Measurements from ENCODE around the gene PHLPP1.

The PHLPP1 gene

GRCh38 chr18:62759704-62760402 is 44.5 kb downstream of the PHLPP1 start:
- peaks cover 13% of the 10 kb centered on the region for H3K4me1 ChIP-seq (ENCODE audit: control insufficient read depth, insufficient read depth, low read length)
- H3K9me3 ChIP-seq (ENCODE audit: control insufficient read depth, insufficient read depth, low read length) = no peaks in the 10 kb centered on the region
- no CpG with 5 or more reads among the region's 5 CpGs for WGBS (ENCODE audit: insufficient coverage, insufficient read length)
- no peak overlapping the region for H3K4me3 ChIP-seq (ENCODE audit: low read length)
- DNase-seq (ENCODE audit: low read depth, low spot score) = no peak
- no peak overlapping the region for H3K27ac ChIP-seq (ENCODE audit: low read length)
- H3K27me3 ChIP-seq (ENCODE audit: control insufficient read depth, insufficient read depth, low read length) = no peaks in the 10 kb centered on the region
- no peaks in the 10 kb centered on the region for H3K36me3 ChIP-seq (ENCODE audit: control insufficient read depth, insufficient read depth, low read length)

- H3K4me3 ChIP-seq (ENCODE audit: low read length) = no peak overlapping the region
- H3K9me3 ChIP-seq (ENCODE audit: control insufficient read depth, insufficient read depth, low read length) = no peaks in the 10 kb centered on the region
- H3K4me1 ChIP-seq (ENCODE audit: control insufficient read depth, insufficient read depth, low read length) = peaks cover 12% of the 10 kb centered on the region
- H3K27ac ChIP-seq (ENCODE audit: low read length) = no peak overlapping the region
- DNase-seq (ENCODE audit: low read depth, low spot score) = no peak
- no peaks in the 10 kb centered on the region for H3K36me3 ChIP-seq (ENCODE audit: control insufficient read depth, insufficient read depth, low read length)
- H3K27me3 ChIP-seq (ENCODE audit: control insufficient read depth, insufficient read depth, low read length) = no peaks in the 10 kb centered on the region
- no CpG with 5 or more reads among the region's 5 CpGs for WGBS (ENCODE audit: insufficient coverage, insufficient read length)
Observed at GRCh38 chr18:62760403-62760734, 45.0 kb downstream of the PHLPP1 start.

- H3K4me1 ChIP-seq (ENCODE audit: control insufficient read depth, insufficient read depth, low read length) = peaks cover 11% of the 10 kb centered on the region
- no peaks in the 10 kb centered on the region for H3K9me3 ChIP-seq (ENCODE audit: control insufficient read depth, insufficient read depth, low read length)
- no peak overlapping the region for H3K4me3 ChIP-seq (ENCODE audit: low read length)
- no peak overlapping the region for H3K27ac ChIP-seq (ENCODE audit: low read length)
- no peak for DNase-seq (ENCODE audit: low read depth, low spot score)
- no peaks in the 10 kb centered on the region for H3K27me3 ChIP-seq (ENCODE audit: control insufficient read depth, insufficient read depth, low read length)
- no CpG with 5 or more reads among the region's 7 CpGs for WGBS (ENCODE audit: insufficient coverage, insufficient read length)
- H3K36me3 ChIP-seq (ENCODE audit: control insufficient read depth, insufficient read depth, low read length) = no peaks in the 10 kb centered on the region
Observed at GRCh38 chr18:62763101-62763521, 47.8 kb downstream of the PHLPP1 start.

- H3K9me3 ChIP-seq (ENCODE audit: control insufficient read depth, insufficient read depth, low read length) = no peaks in the 10 kb centered on the region
- no peaks in the 10 kb centered on the region for H3K36me3 ChIP-seq (ENCODE audit: control insufficient read depth, insufficient read depth, low read length)
- WGBS (ENCODE audit: insufficient coverage, insufficient read length) = no CpG with 5 or more reads among the region's 4 CpGs
- H3K4me1 ChIP-seq (ENCODE audit: control insufficient read depth, insufficient read depth, low read length) = peaks cover 10% of the 10 kb centered on the region
- DNase-seq (ENCODE audit: low read depth, low spot score) = no peak
- no peaks in the 10 kb centered on the region for H3K27me3 ChIP-seq (ENCODE audit: control insufficient read depth, insufficient read depth, low read length)
- no peak overlapping the region for H3K4me3 ChIP-seq (ENCODE audit: low read length)
- no peak overlapping the region for H3K27ac ChIP-seq (ENCODE audit: low read length)
Observed at GRCh38 chr18:62766266-62766665, 50.9 kb downstream of the PHLPP1 start.

GRCh38 chr18:62767321-62767720 is 52.0 kb downstream of the PHLPP1 start:
- WGBS (ENCODE audit: insufficient coverage, insufficient read length) = no CpG with 5 or more reads among the region's 5 CpGs
- no peak overlapping the region for H3K27ac ChIP-seq (ENCODE audit: low read length)

GRCh38 chr18:62767836-62768557 is 52.7 kb downstream of the PHLPP1 start:
- WGBS (ENCODE audit: insufficient coverage, insufficient read length) = no CpG with 5 or more reads among the region's 3 CpGs
- DNase-seq (ENCODE audit: low read depth, low spot score) = no peak
- peaks cover 9% of the 10 kb centered on the region for H3K4me1 ChIP-seq (ENCODE audit: control insufficient read depth, insufficient read depth, low read length)
- no peaks in the 10 kb centered on the region for H3K36me3 ChIP-seq (ENCODE audit: control insufficient read depth, insufficient read depth, low read length)
- no peak overlapping the region for H3K27ac ChIP-seq (ENCODE audit: low read length)
- H3K4me3 ChIP-seq (ENCODE audit: low read length) = no peak overlapping the region
- no peaks in the 10 kb centered on the region for H3K9me3 ChIP-seq (ENCODE audit: control insufficient read depth, insufficient read depth, low read length)
- H3K27me3 ChIP-seq (ENCODE audit: control insufficient read depth, insufficient read depth, low read length) = no peaks in the 10 kb centered on the region

More at GRCh38 chr18:62767321-62767720, 52.0 kb downstream of the PHLPP1 start:
- Histone ChIP-seq H3K27me3 (ENCODE audit: control insufficient read depth, insufficient read depth, low read length) (no peaks in the 10 kb centered on the region), H3K9me3 (ENCODE audit: control insufficient read depth, insufficient read depth, low read length) (no peaks in the 10 kb centered on the region), H3K4me1 (ENCODE audit: control insufficient read depth, insufficient read depth, low read length) (peaks cover 10% of the 10 kb centered on the region), H3K4me3 (ENCODE audit: low read length) (no peak overlapping the region), H3K36me3 (ENCODE audit: control insufficient read depth, insufficient read depth, low read length) (no peaks in the 10 kb centered on the region)
- DNase-seq (ENCODE audit: low read depth, low spot score) = no peak

- H3K27ac ChIP-seq (ENCODE audit: low read length) = no peak overlapping the region
- H3K27me3 ChIP-seq (ENCODE audit: control insufficient read depth, insufficient read depth, low read length) = no peaks in the 10 kb centered on the region
- no peak overlapping the region for H3K4me3 ChIP-seq (ENCODE audit: low read length)
- no peak for DNase-seq (ENCODE audit: low read depth, low spot score)
- WGBS (ENCODE audit: insufficient coverage, insufficient read length) = no CpG with 5 or more reads among the region's 2 CpGs
- no peaks in the 10 kb centered on the region for H3K9me3 ChIP-seq (ENCODE audit: control insufficient read depth, insufficient read depth, low read length)
- H3K36me3 ChIP-seq (ENCODE audit: control insufficient read depth, insufficient read depth, low read length) = no peaks in the 10 kb centered on the region
- peaks cover 6% of the 10 kb centered on the region; the same call in 1 of the 2 replicates for H3K4me1 ChIP-seq (ENCODE audit: control insufficient read depth, insufficient read depth, low read length)
Observed at GRCh38 chr18:62768558-62768943, 53.2 kb downstream of the PHLPP1 start.

- Histone ChIP-seq H3K27ac (ENCODE audit: low read length) (no peak overlapping the region), H3K36me3 (ENCODE audit: control insufficient read depth, insufficient read depth, low read length) (no peaks in the 10 kb centered on the region), H3K4me1 (ENCODE audit: control insufficient read depth, insufficient read depth, low read length) (peaks cover 9% of the 10 kb centered on the region), H3K9me3 (ENCODE audit: control insufficient read depth, insufficient read depth, low read length) (no peaks in the 10 kb centered on the region), H3K27me3 (ENCODE audit: control insufficient read depth, insufficient read depth, low read length) (no peaks in the 10 kb centered on the region), H3K4me3 (ENCODE audit: low read length) (no peak overlapping the region)
- no CpG with 5 or more reads among the region's 2 CpGs for WGBS (ENCODE audit: insufficient coverage, insufficient read length)
- no peak for DNase-seq (ENCODE audit: low read depth, low spot score)
Observed at GRCh38 chr18:62769216-62769615, 53.9 kb downstream of the PHLPP1 start.

- H3K27me3 ChIP-seq (ENCODE audit: control insufficient read depth, insufficient read depth, low read length) = no peaks in the 10 kb centered on the region
- no peak overlapping the region for H3K27ac ChIP-seq (ENCODE audit: low read length)
Observed at GRCh38 chr18:62771494-62772270, 56.3 kb downstream of the PHLPP1 start.

GRCh38 chr18:62772860-62773584 is 57.7 kb downstream of the PHLPP1 start:
- Histone ChIP-seq H3K36me3 (ENCODE audit: control insufficient read depth, insufficient read depth, low read length) (no peaks in the 10 kb centered on the region), H3K4me3 (ENCODE audit: low read length) (no peak overlapping the region), H3K27me3 (ENCODE audit: control insufficient read depth, insufficient read depth, low read length) (no peaks in the 10 kb centered on the region), H3K27ac (ENCODE audit: low read length) (no peak overlapping the region), H3K9me3 (ENCODE audit: control insufficient read depth, insufficient read depth, low read length) (no peaks in the 10 kb centered on the region), H3K4me1 (ENCODE audit: control insufficient read depth, insufficient read depth, low read length) (peaks cover 4% of the 10 kb centered on the region)
- DNase-seq (ENCODE audit: low read depth, low spot score) = no peak
- no CpG with 5 or more reads among the region's 2 CpGs for WGBS (ENCODE audit: insufficient coverage, insufficient read length)

More at GRCh38 chr18:62771494-62772270, 56.3 kb downstream of the PHLPP1 start:
- Histone ChIP-seq H3K4me3 (ENCODE audit: low read length) (no peak overlapping the region), H3K36me3 (ENCODE audit: control insufficient read depth, insufficient read depth, low read length) (no peaks in the 10 kb centered on the region), H3K9me3 (ENCODE audit: control insufficient read depth, insufficient read depth, low read length) (no peaks in the 10 kb centered on the region), H3K4me1 (ENCODE audit: control insufficient read depth, insufficient read depth, low read length) (peaks cover 4% of the 10 kb centered on the region)
- no CpG with 5 or more reads among the region's 4 CpGs for WGBS (ENCODE audit: insufficient coverage, insufficient read length)
- no peak for DNase-seq (ENCODE audit: low read depth, low spot score)
